Measurements from ENCODE around the gene SERPINA4. TPM values are rescaled to one million over a fixed set of nuclear protein-coding genes. Genes with fewer than 3 reads are reported as not detected.
A peak's percentile ranks its signal among the peaks of the same experiment; 100 is the strongest.

The SERPINA4 gene
- total RNA-seq, 1 experiment from 2014 or later = not detected

GRCh38 chr14:94517641-94518257 is 43.5 kb upstream of the SERPINA4 start:
- H4K91ac ChIP-seq (ENCODE audit: insufficient read length, low read depth, low read length) = no peak overlapping the region
- DNase-seq = no peak
- H3K27ac ChIP-seq (ENCODE audit: insufficient read length, low read depth, low read length) = no peak overlapping the region
- no peak overlapping the region for H4K5ac ChIP-seq (ENCODE audit: insufficient read length, low read depth, low read length)
- no CpG with 5 or more reads among the region's 7 CpGs for WGBS (ENCODE audit: extremely low coverage, insufficient read length, low lambda C conversion rate)
- H2BK15ac ChIP-seq (ENCODE audit: low read depth, low read length) = no peak overlapping the region
- no peak overlapping the region for H3K14ac ChIP-seq (ENCODE audit: insufficient read depth, low read length)
- peaks cover 13% of the 10 kb centered on the region for H3K27me3 Mint-ChIP-seq (ENCODE audit: low read depth)
- no peak overlapping the region for H3K4ac ChIP-seq (ENCODE audit: low read depth, low read length)
- H3K27ac Mint-ChIP-seq = peak overlapping the region in 2 of 3 experiments; percentile 36 to 82; a peak in 3 of 7 replicates
- no peak overlapping the region for H3K4me2 ChIP-seq (ENCODE audit: insufficient read depth, insufficient read length, low read length)
- no peak overlapping the region for H2BK120ac ChIP-seq (ENCODE audit: low read depth, low read length, poor library complexity, severe bottlenecking)
- H2AK5ac ChIP-seq (ENCODE audit: insufficient read length, low read length) = no peak overlapping the region
- H3K27me3 ChIP-seq (ENCODE audit: insufficient read depth, low read length) = no peaks in the 10 kb centered on the region
- no peak overlapping the region for H2BK12ac ChIP-seq (ENCODE audit: insufficient read length, low read depth, low read length)
- H3K23ac ChIP-seq (ENCODE audit: insufficient read length, low read depth, low read length) = no peak overlapping the region
- no peak overlapping the region for H3K56ac ChIP-seq (ENCODE audit: insufficient read length, low read depth, low read length)
- H3K9ac ChIP-seq (ENCODE audit: extremely low read depth, insufficient read length, low read length) = no peak overlapping the region
- peaks cover 9 to 11% of the 10 kb centered on the region in 2 experiments for H3K9me3 Mint-ChIP-seq
- no peak overlapping the region for H2BK5ac ChIP-seq (ENCODE audit: insufficient read length, low read length)
- H3K4me1 ChIP-seq (ENCODE audit: insufficient read depth, low read length) = peaks cover 8% of the 10 kb centered on the region; the same call in 1 of the 2 replicates
- H3T11ph ChIP-seq (ENCODE audit: low read length) = no peak overlapping the region
- no peak overlapping the region for H4K8ac ChIP-seq (replicated peaks; ENCODE audit: insufficient read length, low read depth, low read length)
- no peaks in the 10 kb centered on the region for H3K9me3 ChIP-seq (ENCODE audit: control insufficient read depth, low read depth, low read length)
- H3K4me1 Mint-ChIP-seq = peaks cover 14 to 23% of the 10 kb centered on the region in 2 experiments
- H3K36me3 Mint-ChIP-seq (ENCODE audit: insufficient read depth in 1 of 3, low read depth in 3 of 3) = peaks cover 0 to 15% (median 2%) of the 10 kb centered on the region in 3 experiments; a peak in 4 of 7 replicates
- H2BK20ac ChIP-seq (ENCODE audit: low read depth, low read length, poor library complexity, severe bottlenecking) = no peak overlapping the region
- no peak overlapping the region for H2AFZ ChIP-seq (ENCODE audit: low read length)
- no peaks in the 10 kb centered on the region for H3K79me2 ChIP-seq (ENCODE audit: insufficient read depth, low read length)
- H3K18ac ChIP-seq (ENCODE audit: insufficient read length, low read depth, low read length) = no peak overlapping the region
- no peaks in the 10 kb centered on the region for H3K23me2 ChIP-seq (ENCODE audit: insufficient read length, low read depth, low read length, poor library complexity, severe bottlenecking)
- H3K4me3 Mint-ChIP-seq = no peak overlapping the region
- no peak for TF ChIP-seq CTCF (conservative IDR thresholded peaks at IDR 0.05)
- no peaks in the 10 kb centered on the region for H3K79me1 ChIP-seq (ENCODE audit: insufficient read depth, low read depth, low read length, poor library complexity, severe bottlenecking)
- no peaks in the 10 kb centered on the region for H4K20me1 ChIP-seq (ENCODE audit: control insufficient read depth, insufficient read depth, insufficient read length)

Measured in H9 (cell line).